CD14-positive monocyte (primary cell): ENCODE data around the gene ZGPAT. TPM values are rescaled to one million over a fixed set of nuclear protein-coding genes. Genes with fewer than 3 reads are reported as not detected.

ENCODE experiments used
- DNase-seq, 3 donors: peaks; one replicate each; pipeline ENCODE4 v3.0.0-alpha.2; 2011 to 2022
- H2AFZ ChIP-seq: 2 replicates; pipeline ENCODE4 v1.6.0; 2012; ENCODE audit warnings: mild to moderate bottlenecking, low read depth, low read length, inconsistent platforms; ENCODE audit not compliant: insufficient read depth, poor library complexity, severe bottlenecking
- H3K27ac ChIP-seq, 2 donors: 1 replicate in 1 of 2; 2 replicates in 1 of 2; pipeline ENCODE4 v1.5.1; 2012 to 2013; ENCODE audit warnings: low read length in 2 of 2, control low read depth in 1 of 2, inconsistent platforms in 1 of 2, low read depth in 1 of 2, mild to moderate bottlenecking in 1 of 2
- H3K27me3 ChIP-seq, 2 donors: one replicate each; pipeline versions ENCODE4 v1.6.0 to v1.6.1; 2011 to 2013; ENCODE audit warnings: low read length in 2 of 2; ENCODE audit not compliant: control insufficient read depth in 2 of 2, insufficient read depth in 2 of 2
- H3K36me3 ChIP-seq, 2 donors: replicated peaks in 1 of 2; 1 replicate in 1 of 2; 2 replicates in 1 of 2; pipeline versions ENCODE4 v1.5.1 to v1.6.1; 2012 to 2013; ENCODE audit warnings: low read length in 2 of 2, control low read depth in 1 of 2, inconsistent platforms in 1 of 2, mild to moderate bottlenecking in 1 of 2; ENCODE audit not compliant: insufficient read depth in 2 of 2, control insufficient read depth in 1 of 2
- H3K4me1 ChIP-seq, 2 donors: 1 replicate in 1 of 2; 2 replicates in 1 of 2; pipeline versions ENCODE4 v1.5.1 to v1.6.1; 2012 to 2013; ENCODE audit warnings: low read length in 2 of 2, control low read depth in 1 of 2, inconsistent platforms in 1 of 2, mild to moderate bottlenecking in 1 of 2, moderate library complexity in 1 of 2; ENCODE audit not compliant: insufficient read depth in 2 of 2, control insufficient read depth in 1 of 2
- H3K4me2 ChIP-seq: replicated peaks from 2 replicates; pipeline ENCODE3; 2012; ENCODE audit warnings: low read length, moderate library complexity, mild to moderate bottlenecking; ENCODE audit not compliant: poor library complexity, severe bottlenecking; ENCODE audit errors: extremely low read depth
- H3K4me3 ChIP-seq, 3 experiments: fragments of 200-600 bp in 1 of 3; sonication (generic) in 1 of 3; replicated peaks in 1 of 3; 1 replicate in 2 of 3; 2 replicates in 1 of 3; pipeline ENCODE4 v1.5.1; 2011 to 2013; ENCODE audit warnings: low read length in 3 of 3, mild to moderate bottlenecking in 3 of 3, control low read depth in 2 of 3, low read depth in 2 of 3, inconsistent platforms in 1 of 3, moderate library complexity in 1 of 3
- H3K79me2 ChIP-seq: 2 replicates; pipeline ENCODE4 v1.6.0; 2012; ENCODE audit warnings: mild to moderate bottlenecking, control low read depth, inconsistent platforms, low read length, moderate library complexity; ENCODE audit not compliant: insufficient read depth
- H3K9ac ChIP-seq: 2 replicates; pipeline ENCODE4 v1.6.0; 2017; ENCODE audit warnings: low read length, mild to moderate bottlenecking; ENCODE audit not compliant: insufficient read depth, poor library complexity, severe bottlenecking
- H3K9me3 ChIP-seq, 2 donors: replicated peaks in 1 of 2; 1 replicate in 1 of 2; 2 replicates in 1 of 2; pipeline versions ENCODE4 v1.5.1 to v1.6.1; 2012 to 2013; ENCODE audit warnings: low read length in 2 of 2, control low read depth in 1 of 2; ENCODE audit not compliant: control insufficient read depth in 1 of 2, insufficient read depth in 1 of 2
- H4K20me1 ChIP-seq: 2 replicates; pipeline ENCODE4 v1.6.0; 2012; ENCODE audit warnings: mild to moderate bottlenecking, low read length, control low read depth, moderate library complexity; ENCODE audit not compliant: insufficient read depth
- H3K27ac Mint-ChIP-seq, 7 donors: one replicate each; pipeline ENCODE4 v1.8.0; 2020; ENCODE audit warnings: mild to moderate bottlenecking in 7 of 7, mixed read lengths in 7 of 7, moderate library complexity in 6 of 7, inconsistent platforms in 2 of 7
- H3K27me3 Mint-ChIP-seq, 3 donors: one replicate each; pipeline ENCODE4 v1.8.0; 2021 to 2022; ENCODE audit warnings: low read depth in 3 of 3, mild to moderate bottlenecking in 3 of 3, mixed read lengths in 3 of 3, moderate library complexity in 3 of 3, inconsistent platforms in 1 of 3
- H3K36me3 Mint-ChIP-seq, 2 donors: one replicate each; pipeline ENCODE4 v1.8.0; 2020; ENCODE audit warnings: mixed read lengths in 2 of 2, inconsistent platforms in 1 of 2, mild to moderate bottlenecking in 1 of 2
- H3K4me1 Mint-ChIP-seq: one replicate; pipeline ENCODE4 v1.8.0; 2020; ENCODE audit warnings: mild to moderate bottlenecking, mixed read lengths
- H3K4me3 Mint-ChIP-seq, 2 donors: one replicate each; pipeline ENCODE4 v1.8.0; 2020; ENCODE audit warnings: mild to moderate bottlenecking in 2 of 2, mixed read lengths in 2 of 2, moderate library complexity in 1 of 2
- H3K9me3 Mint-ChIP-seq, 7 donors: one replicate each; pipeline ENCODE4 v1.8.0; 2020 to 2022; ENCODE audit warnings: mixed read lengths in 7 of 7, mild to moderate bottlenecking in 6 of 7, moderate library complexity in 6 of 7, inconsistent platforms in 2 of 7
- WGBS: methylation state at CpG from one replicate; pipeline ENCODE4 v1.1.5; 2013; ENCODE audit warnings: missing lambda C conversion rate; ENCODE audit not compliant: insufficient coverage; 5-methylcytosine and 5-hydroxymethylcytosine counted together
- intact Hi-C, 2 donors: fragments of 100-400 bp; cut with micrococcal nuclease; formaldehyde crosslinking; loops; one replicate each; pipeline versions ENCODE4 v1.15.0 to v1.15.1; 2023
- polyA plus RNA-seq, 3 donors: library from polyadenylated mRNA; depleted of rRNA in 1 of 3; unstranded in 2 of 3; stranded (reverse) in 1 of 3; fragments of 300-500 nt in 2 of 3; fragments of >200 nt in 1 of 3; fragmentation: Illumina TruSeq in 2 of 3; gene quantifications; 1 replicate in 2 of 3; 2 replicates in 1 of 3; pipeline ENCODE4 v1.2.3, GENCODE V29; 2012 to 2021
- TF ChIP-seq, protein P1 (sequence below): fragments of 200-600 bp; IDR thresholded peaks from one replicate; pipeline ENCODE4 v1.8.0; 2022; ENCODE audit warnings: antibody characterized with exemption, mild to moderate bottlenecking

The ZGPAT gene
- polyA plus RNA-seq, 3 donors: 24.2 to 58.6 (median 28.3) TPM

DNA sequence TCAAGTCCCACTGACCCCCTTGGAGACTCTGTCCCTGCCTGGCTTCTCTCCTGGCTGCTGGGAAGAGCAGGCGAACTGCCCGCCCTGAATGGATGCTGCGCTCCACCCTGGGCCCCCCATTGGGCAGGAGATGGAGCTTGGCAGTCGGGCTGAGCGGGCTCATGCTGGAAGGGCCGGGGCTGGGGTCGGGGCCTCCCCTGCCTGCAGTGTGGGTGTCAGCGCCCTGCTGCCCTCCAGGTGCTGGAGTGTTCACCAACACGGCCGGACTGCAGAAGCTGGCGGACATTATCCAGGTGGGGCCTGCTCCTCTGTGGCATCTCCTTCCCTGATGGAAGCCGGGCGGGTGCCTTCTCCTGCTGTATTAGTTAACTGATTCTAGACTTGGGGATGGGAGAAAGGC, 27.4 kb upstream of the ZGPAT start:
- Histone ChIP-seq H2AFZ (no peak overlapping the region), H3K27ac (no peak overlapping the region), H4K20me1 (no peaks in the 10 kb centered on the region), H3K4me2 (no peak overlapping the region), H3K9me3 (no peaks in the 10 kb centered on the region), H3K9ac (no peak overlapping the region), H3K36me3 (peaks cover 22 to 43% of the 10 kb centered on the region in 2 donors), H3K4me3 (no peak overlapping the region), H3K4me1 (peaks cover 2 to 14% of the 10 kb centered on the region in 2 donors), H3K79me2 (no peaks in the 10 kb centered on the region), H3K27me3 (no peaks in the 10 kb centered on the region)
- H3K27me3 Mint-ChIP-seq: peaks cover 0 to 2% (median 0%) of the 10 kb centered on the region in 3 donors
- intact Hi-C loops: no loop called here
- 96% methylated on average over 10 of the region's 13 CpGs for WGBS
- peaks cover 0 to 2% (median 0%) of the 10 kb centered on the region in 7 donors for H3K9me3 Mint-ChIP-seq
- H3K27ac Mint-ChIP-seq: no peak overlapping the region
- TF ChIP-seq, protein P1, sequence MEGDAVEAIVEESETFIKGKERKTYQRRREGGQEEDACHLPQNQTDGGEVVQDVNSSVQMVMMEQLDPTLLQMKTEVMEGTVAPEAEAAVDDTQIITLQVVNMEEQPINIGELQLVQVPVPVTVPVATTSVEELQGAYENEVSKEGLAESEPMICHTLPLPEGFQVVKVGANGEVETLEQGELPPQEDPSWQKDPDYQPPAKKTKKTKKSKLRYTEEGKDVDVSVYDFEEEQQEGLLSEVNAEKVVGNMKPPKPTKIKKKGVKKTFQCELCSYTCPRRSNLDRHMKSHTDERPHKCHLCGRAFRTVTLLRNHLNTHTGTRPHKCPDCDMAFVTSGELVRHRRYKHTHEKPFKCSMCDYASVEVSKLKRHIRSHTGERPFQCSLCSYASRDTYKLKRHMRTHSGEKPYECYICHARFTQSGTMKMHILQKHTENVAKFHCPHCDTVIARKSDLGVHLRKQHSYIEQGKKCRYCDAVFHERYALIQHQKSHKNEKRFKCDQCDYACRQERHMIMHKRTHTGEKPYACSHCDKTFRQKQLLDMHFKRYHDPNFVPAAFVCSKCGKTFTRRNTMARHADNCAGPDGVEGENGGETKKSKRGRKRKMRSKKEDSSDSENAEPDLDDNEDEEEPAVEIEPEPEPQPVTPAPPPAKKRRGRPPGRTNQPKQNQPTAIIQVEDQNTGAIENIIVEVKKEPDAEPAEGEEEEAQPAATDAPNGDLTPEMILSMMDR: no peak
- peaks cover 10% of the 10 kb centered on the region for H3K4me1 Mint-ChIP-seq
- peaks cover 34 to 47% of the 10 kb centered on the region in 2 donors for H3K36me3 Mint-ChIP-seq
- DNase-seq: no peak
- H3K4me3 Mint-ChIP-seq: no peak overlapping the region

DNA sequence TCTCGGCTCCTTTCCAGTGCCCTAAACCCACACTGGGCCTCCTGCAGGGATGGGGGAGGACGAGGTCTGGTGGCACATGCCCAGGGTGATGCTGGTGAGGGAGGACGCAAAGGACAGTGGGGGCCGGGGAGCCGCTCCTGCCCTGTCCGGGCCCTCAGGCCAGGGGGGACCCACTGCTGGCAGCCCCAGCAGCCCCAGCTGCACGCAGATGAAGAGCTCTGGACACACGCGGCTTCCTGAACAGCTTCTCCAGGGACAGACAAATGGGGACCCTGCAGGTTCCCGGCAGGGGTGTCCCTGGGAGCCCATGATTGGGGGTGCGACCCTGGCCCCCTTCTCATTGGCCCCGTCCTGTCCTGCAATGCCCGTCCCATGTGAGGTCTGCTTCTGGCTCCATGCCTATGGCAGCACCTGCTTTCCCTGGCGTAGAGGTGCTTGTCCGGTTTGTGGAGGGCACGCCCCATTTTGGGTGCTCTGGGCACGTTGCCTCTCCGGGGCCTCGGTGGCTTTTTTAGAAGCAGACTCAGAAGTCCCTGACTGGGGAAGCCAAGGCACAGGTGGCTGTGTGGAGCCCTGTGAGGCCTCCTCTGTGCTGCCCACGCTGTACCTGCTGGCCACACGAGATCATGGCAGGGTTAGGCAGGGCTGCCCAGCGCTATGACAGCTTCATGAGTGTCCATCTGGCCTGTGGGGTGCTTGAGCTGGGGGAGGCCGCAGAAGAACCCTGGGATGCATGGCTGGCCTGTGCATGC, 26.8 kb upstream of the ZGPAT start:
- H4K20me1 ChIP-seq: no peaks in the 10 kb centered on the region

More for the DNA sequence above, 26.8 kb upstream of the ZGPAT start:
- peaks cover 0 to 2% (median 0%) of the 10 kb centered on the region in 7 donors for H3K9me3 Mint-ChIP-seq
- peaks cover 16% of the 10 kb centered on the region for H3K4me1 Mint-ChIP-seq
- TF ChIP-seq, protein P1: no peak
- Histone ChIP-seq H3K4me2 (no peak overlapping the region), H3K27me3 (no peaks in the 10 kb centered on the region), H3K9me3 (no peaks in the 10 kb centered on the region), H3K4me1 (peaks cover 8 to 20% of the 10 kb centered on the region in 2 donors), H3K36me3 (peaks cover 17 to 37% of the 10 kb centered on the region in 2 donors), H3K27ac (no peak overlapping the region), H3K79me2 (no peaks in the 10 kb centered on the region), H2AFZ (no peak overlapping the region), H3K9ac (no peak overlapping the region), H3K4me3 (no peak overlapping the region)
- H3K36me3 Mint-ChIP-seq: peaks cover 28 to 41% of the 10 kb centered on the region in 2 donors
- 94% methylated on average over 20 of the region's 23 CpGs for WGBS
- DNase-seq: no peak
- peaks cover 0 to 2% (median 0%) of the 10 kb centered on the region in 3 donors for H3K27me3 Mint-ChIP-seq
- intact Hi-C loops: no loop called here
- no peak overlapping the region for H3K27ac Mint-ChIP-seq
- no peak overlapping the region for H3K4me3 Mint-ChIP-seq
